Measurements from ENCODE around the gene ARRB2.

- TF ChIP-seq SIN3A (IDR thresholded peaks at IDR 0.05; ENCODE audit: borderline replicate concordance, low read depth, low read length) (no peak), POLR2AphosphoS5 (IDR thresholded peaks at IDR 0.05; ENCODE audit: low read depth, low read length) (no peak), CTCF (IDR thresholded peaks at IDR 0.05) (no peak), CHD2 (IDR thresholded peaks at IDR 0.05; ENCODE audit: low read length, partially characterized antibody) (no peak), NFIC (IDR thresholded peaks at IDR 0.05; ENCODE audit: borderline replicate concordance) (no peak), EZH2phosphoT487 (IDR thresholded peaks at IDR 0.05; ENCODE audit: borderline replicate concordance, low read depth) (no peak), SMC3 (IDR thresholded peaks at IDR 0.05; ENCODE audit: low read depth, low read length) (no peak), RFX5 (IDR thresholded peaks at IDR 0.05; ENCODE audit: low read length) (no peak), MAX (IDR thresholded peaks at IDR 0.05; ENCODE audit: low read depth) (no peak), MXI1 (IDR thresholded peaks at IDR 0.05; ENCODE audit: low read depth, low read length) (no peak), GABPA (IDR thresholded peaks at IDR 0.05; ENCODE audit: low read depth) (no peak), PBX3 (IDR thresholded peaks at IDR 0.05) (no peak)
These were observed 32.2 kb downstream of the ARRB2 start for GRCh38 chr17:4742629-4743028.

All from SK-N-SH (cell line).